Hematopoietic multipotent progenitor cell treated with erythropoietin and hydrocortisone succinate and interleukin-3 and kit ligand, for 8 days (in vitro differentiated cells): Measurements from ENCODE around the gene UTP25.
"Not testable (repeated sequence)": the region's sequence is repeated elsewhere in the genome, so short reads cannot be mapped to it uniquely, and the experiment has no call there.

Experiments used
- DNase-seq: peaks from one replicate; pipeline ENCODE4 v3.0.0-alpha.2; 2015

UTP25 gene

GRCh38 chr1:209876078-209876800, 48.5 kb downstream of the UTP25 start:
- DNase-seq = no peak

GRCh38 chr1:209877087-209877764, 49.5 kb downstream of the UTP25 start:
- no peak for DNase-seq

- DNase-seq = no peak
Measured at GRCh38 chr1:209878964-209879363, 51.2 kb downstream of the UTP25 start.

GRCh38 chr1:209879539-209879938, 51.8 kb downstream of the UTP25 start:
- DNase-seq = no peak

- no peak for DNase-seq
Measured at GRCh38 chr1:209880031-209880430, 52.3 kb downstream of the UTP25 start.

- no peak for DNase-seq
Measured at GRCh38 chr1:209881619-209882018, 53.8 kb downstream of the UTP25 start.

GRCh38 chr1:209882286-209882685, 54.5 kb downstream of the UTP25 start:
- no peak for DNase-seq

- DNase-seq = no peak
Measured at GRCh38 chr1:209882942-209883340, 55.2 kb downstream of the UTP25 start.

GRCh38 chr1:209883341-209883971, 55.7 kb downstream of the UTP25 start:
- no peak for DNase-seq

GRCh38 chr1:209884249-209884648, 56.5 kb downstream of the UTP25 start:
- DNase-seq = no peak

GRCh38 chr1:209884665-209885117, 56.9 kb downstream of the UTP25 start:
- peak; percentile 23 for DNase-seq

GRCh38 chr1:209885403-209886218, 57.8 kb downstream of the UTP25 start:
- no peak for DNase-seq

GRCh38 chr1:209886219-209886536, 58.4 kb downstream of the UTP25 start:
- no peak for DNase-seq

GRCh38 chr1:209888291-209889076, 60.7 kb downstream of the UTP25 start:
- DNase-seq = not testable (repeated sequence)

GRCh38 chr1:209889077-209889418, 61.3 kb downstream of the UTP25 start:
- DNase-seq = no peak

GRCh38 chr1:209890641-209891330, 63.0 kb downstream of the UTP25 start:
- DNase-seq = no peak

GRCh38 chr1:209893751-209894150, 66.0 kb downstream of the UTP25 start:
- DNase-seq = no peak

- no peak for DNase-seq
Measured at GRCh38 chr1:209895709-209896108, 67.9 kb downstream of the UTP25 start.

- DNase-seq = no peak
Measured at GRCh38 chr1:209896346-209896745, 68.6 kb downstream of the UTP25 start.

- DNase-seq = not testable (repeated sequence)
Measured at GRCh38 chr1:209898271-209898670, 70.5 kb downstream of the UTP25 start.

GRCh38 chr1:209898851-209899250, 71.1 kb downstream of the UTP25 start:
- not testable (repeated sequence) for DNase-seq

- DNase-seq = peak; percentile 35
Measured at GRCh38 chr1:209899948-209900347, 72.2 kb downstream of the UTP25 start.
